ENCODE measurements around the gene BOLA1.

BOLA1 gene

DNA sequence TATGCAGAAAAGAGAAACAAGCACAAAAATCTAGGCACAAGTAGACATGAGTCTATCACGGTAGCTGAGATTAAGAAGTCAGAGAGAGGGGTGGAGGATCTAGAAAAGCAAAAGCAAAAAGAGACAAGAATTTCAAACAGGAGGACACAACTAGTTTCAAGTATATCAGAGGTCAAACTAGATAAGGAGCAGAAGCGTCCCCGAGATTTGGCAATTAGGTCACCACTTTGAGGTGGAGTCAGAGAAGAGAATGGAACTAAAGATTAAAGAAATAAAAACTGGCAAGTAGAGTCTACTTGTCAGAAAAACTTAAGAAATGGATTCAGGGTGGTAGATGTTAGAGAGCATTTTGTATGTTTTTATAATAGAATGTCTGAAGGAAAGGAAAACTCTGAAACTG lies 26.0 kb downstream of the BOLA1 start:
- Mint-ChIP-seq H3K4me1 (peaks cover 41% of the 10 kb centered on the region), H3K27me3 (ENCODE audit: low read depth) (no peaks in the 10 kb centered on the region), H3K4me3 (peak overlapping the region; percentile 97 to 98 (median 97)), H3K27ac (peak overlapping the region in 2 of 3 experiments; percentile 19 to 22), H3K9me3 (no peaks in the 10 kb centered on the region), H3K36me3 (ENCODE audit: low read depth) (peaks cover 48% of the 10 kb centered on the region)
- TF ChIP-seq, protein P1, sequence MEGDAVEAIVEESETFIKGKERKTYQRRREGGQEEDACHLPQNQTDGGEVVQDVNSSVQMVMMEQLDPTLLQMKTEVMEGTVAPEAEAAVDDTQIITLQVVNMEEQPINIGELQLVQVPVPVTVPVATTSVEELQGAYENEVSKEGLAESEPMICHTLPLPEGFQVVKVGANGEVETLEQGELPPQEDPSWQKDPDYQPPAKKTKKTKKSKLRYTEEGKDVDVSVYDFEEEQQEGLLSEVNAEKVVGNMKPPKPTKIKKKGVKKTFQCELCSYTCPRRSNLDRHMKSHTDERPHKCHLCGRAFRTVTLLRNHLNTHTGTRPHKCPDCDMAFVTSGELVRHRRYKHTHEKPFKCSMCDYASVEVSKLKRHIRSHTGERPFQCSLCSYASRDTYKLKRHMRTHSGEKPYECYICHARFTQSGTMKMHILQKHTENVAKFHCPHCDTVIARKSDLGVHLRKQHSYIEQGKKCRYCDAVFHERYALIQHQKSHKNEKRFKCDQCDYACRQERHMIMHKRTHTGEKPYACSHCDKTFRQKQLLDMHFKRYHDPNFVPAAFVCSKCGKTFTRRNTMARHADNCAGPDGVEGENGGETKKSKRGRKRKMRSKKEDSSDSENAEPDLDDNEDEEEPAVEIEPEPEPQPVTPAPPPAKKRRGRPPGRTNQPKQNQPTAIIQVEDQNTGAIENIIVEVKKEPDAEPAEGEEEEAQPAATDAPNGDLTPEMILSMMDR (IDR thresholded peaks at IDR 0.05; ENCODE audit: unreplicated experiment in 3 of 3) = no peak

GRCh38 chr1:149925751-149926150 lies 26.4 kb downstream of the BOLA1 start:
- H3K36me3 Mint-ChIP-seq (ENCODE audit: low read depth) = peaks cover 52% of the 10 kb centered on the region
- H3K4me3 Mint-ChIP-seq = peak overlapping the region; percentile 97 to 98 (median 97)
- TF ChIP-seq, protein P1 (IDR thresholded peaks at IDR 0.05; ENCODE audit: unreplicated experiment in 3 of 3) = no peak
- H3K4me1 Mint-ChIP-seq = peaks cover 45% of the 10 kb centered on the region
- H3K9me3 Mint-ChIP-seq = no peaks in the 10 kb centered on the region
- no peaks in the 10 kb centered on the region for H3K27me3 Mint-ChIP-seq (ENCODE audit: low read depth)
- no peak overlapping the region for H3K27ac Mint-ChIP-seq

- no peaks in the 10 kb centered on the region for H3K9me3 Mint-ChIP-seq
- H3K4me3 Mint-ChIP-seq = peak overlapping the region; percentile 97 to 98 (median 97)
- peaks cover 58% of the 10 kb centered on the region for H3K36me3 Mint-ChIP-seq (ENCODE audit: low read depth)
- H3K27me3 Mint-ChIP-seq (ENCODE audit: low read depth) = no peaks in the 10 kb centered on the region
- no peak overlapping the region for H3K27ac Mint-ChIP-seq
- TF ChIP-seq, protein P1 (IDR thresholded peaks at IDR 0.05; ENCODE audit: unreplicated experiment in 3 of 3) = no peak
- peaks cover 46% of the 10 kb centered on the region for H3K4me1 Mint-ChIP-seq
Observed at GRCh38 chr1:149926296-149926695, 26.9 kb downstream of the BOLA1 start.

- peaks cover 53% of the 10 kb centered on the region for H3K4me1 Mint-ChIP-seq
- TF ChIP-seq, protein P1 (IDR thresholded peaks at IDR 0.05; ENCODE audit: unreplicated experiment in 3 of 3) = no peak
- no peaks in the 10 kb centered on the region for H3K27me3 Mint-ChIP-seq (ENCODE audit: low read depth)
- H3K4me3 Mint-ChIP-seq = peak overlapping the region; percentile 97 to 98 (median 97)
- no peaks in the 10 kb centered on the region for H3K9me3 Mint-ChIP-seq
- peaks cover 59% of the 10 kb centered on the region for H3K36me3 Mint-ChIP-seq (ENCODE audit: low read depth)
- H3K27ac Mint-ChIP-seq = peak overlapping the region; percentile 97 to 98 (median 98)
Observed at GRCh38 chr1:149927056-149927562, 27.7 kb downstream of the BOLA1 start.

DNA sequence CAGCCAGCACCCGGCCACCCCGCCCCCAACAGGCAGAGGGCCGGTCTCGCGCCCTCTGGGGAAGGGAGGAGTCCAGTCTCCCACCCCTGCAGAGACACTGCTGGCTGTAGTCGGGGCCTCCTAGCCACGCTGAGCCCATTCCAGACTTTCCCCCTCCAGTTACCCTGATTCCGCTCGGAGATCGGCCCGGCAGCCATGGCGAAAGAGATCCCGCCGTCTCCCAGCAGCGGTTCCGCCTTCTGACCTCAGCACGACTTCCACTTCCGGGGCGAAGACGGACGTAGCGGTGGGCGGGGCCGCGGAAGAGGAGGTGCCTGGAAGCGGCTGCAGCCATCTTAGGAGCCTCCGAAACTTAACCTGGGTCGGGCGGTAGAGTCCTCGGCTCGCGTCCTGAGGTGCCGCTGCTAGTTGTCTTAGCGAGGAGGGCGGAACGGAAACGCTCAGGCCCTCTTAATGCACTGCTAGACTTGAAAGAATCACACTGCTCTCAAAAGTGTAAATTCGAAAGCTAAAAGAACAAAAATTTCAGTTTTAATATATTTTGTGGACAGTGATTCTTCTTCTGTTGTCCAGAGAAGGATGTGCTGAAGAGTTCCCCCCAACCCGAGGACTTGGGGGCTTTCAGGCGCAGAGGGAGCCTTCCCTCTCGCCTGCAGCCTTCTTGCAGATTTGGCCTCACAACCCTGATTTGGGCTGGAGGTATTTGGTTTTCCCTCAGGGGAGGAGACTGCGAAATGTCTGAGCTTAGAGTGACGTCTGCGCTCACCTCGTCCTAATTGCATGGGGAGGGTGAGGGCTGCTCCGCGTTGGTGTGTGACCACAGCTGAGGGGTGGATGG lies 28.4 kb downstream of the BOLA1 start, which contains the start of gene SF3B4:
Gene SF3B4 (minus strand): TSS at position 241 of the 838 bp plus-strand sequence. CDS start 44 bp downstream, at position 197.
- TF ChIP-seq, protein P1 (IDR thresholded peaks at IDR 0.05; ENCODE audit: unreplicated experiment in 3 of 3) = no peak
- peaks cover 59% of the 10 kb centered on the region for H3K36me3 Mint-ChIP-seq (ENCODE audit: low read depth)
- peak within 1 kb of the TSS; percentile 97 to 98 (median 97) for H3K4me3 Mint-ChIP-seq
- peaks cover 55% of the 10 kb centered on the region for H3K4me1 Mint-ChIP-seq
- H3K9me3 Mint-ChIP-seq = no peaks in the 10 kb centered on the region
- H3K27me3 Mint-ChIP-seq (ENCODE audit: low read depth) = no peaks in the 10 kb centered on the region
- H3K27ac Mint-ChIP-seq = peak within 1 kb of the TSS; percentile 97 to 98 (median 98)

Data from nephron (organoid).